HG03097 (cell line): ENCODE results near the gene IFI27.
"Not testable (repeated sequence)": the region's sequence is repeated elsewhere in the genome, so short reads cannot be mapped to it uniquely, and the experiment has no call there.

Experiments
- ATAC-seq: cut with Tn5 transposase; IDR thresholded peaks from one replicate; pipeline ENCODE4 v1.9.1; 2021; ENCODE audit not compliant: unreplicated experiment, low FRiP score

IFI27 gene

DNA sequence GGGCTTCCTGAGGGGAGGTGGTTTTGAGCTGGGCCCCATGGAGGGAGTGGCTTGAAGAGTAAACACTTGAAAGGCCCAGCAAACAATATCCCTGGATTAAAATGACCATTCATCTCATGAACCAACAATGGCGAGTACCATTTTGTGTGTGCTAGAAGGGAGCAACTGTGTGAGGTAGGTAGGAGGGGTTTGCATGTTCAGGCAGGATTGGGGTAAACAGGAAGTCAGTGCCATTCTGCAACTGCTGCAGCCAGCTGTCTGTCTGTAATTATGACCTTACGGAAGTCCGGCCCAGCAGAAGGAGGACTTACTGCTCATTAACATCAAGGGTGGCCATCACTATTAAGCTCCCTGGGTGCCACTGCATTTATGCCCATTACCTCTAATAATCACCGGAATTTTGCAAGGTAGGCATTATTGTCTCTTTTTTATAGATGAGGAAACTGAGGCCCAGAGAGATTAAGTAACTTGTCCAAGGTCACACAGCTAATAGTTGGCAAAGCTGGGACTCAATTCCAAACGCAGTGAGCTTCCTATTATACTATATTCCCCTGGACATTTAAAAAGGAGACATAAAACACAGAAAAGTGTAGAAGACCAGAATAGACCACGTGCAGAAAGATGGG lies 35.5 kb downstream of the IFI27 start:
- ATAC-seq: no peak

DNA sequence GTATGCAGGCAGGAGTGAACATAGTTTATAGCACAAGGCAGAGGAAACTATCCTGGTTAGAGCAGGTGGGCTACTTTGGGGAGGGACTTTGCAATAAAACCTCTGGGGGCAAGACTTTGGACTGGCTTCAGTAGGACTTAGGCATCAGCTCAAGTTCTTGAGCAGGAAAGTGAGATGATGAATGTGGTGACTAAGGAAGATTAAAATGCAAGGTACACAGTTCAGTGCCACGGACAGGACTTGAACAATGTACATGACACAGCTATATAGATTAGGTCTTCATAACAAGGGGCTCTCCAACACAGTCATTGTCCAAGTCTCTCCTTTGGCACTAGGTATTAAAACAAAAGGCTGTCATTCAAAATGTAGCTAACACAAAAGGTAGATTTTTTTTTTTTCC lies 42.1 kb downstream of the IFI27 start:
- no peak for ATAC-seq

DNA sequence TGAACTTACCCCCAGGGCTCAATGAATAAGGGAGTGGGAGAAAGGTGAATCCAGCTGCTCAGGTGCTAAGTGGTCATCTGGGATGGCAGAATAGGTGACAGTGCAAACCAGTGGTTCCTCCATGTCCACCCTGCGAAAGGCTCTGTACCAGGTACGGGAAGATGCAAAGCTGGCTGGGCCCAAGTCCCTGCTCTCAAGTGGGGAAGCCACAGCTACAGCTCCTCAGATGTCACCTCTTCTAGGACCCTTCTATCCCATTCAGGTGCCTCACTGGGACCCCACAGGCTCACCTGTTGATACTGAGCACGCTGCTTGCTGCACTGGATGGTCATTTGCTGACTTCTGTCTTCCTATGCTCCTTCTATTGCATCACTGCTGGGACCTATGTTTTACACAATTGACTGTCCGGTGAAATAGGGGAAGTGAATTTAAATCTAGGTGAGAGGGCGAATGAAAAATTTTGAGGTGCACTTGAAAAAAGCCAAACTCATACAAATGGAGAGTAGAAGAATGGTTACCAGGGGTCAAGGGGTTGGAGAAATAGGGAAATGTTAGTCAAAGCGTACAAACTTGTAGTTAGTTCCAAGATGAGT lies 43.3 kb downstream of the IFI27 start:
- no peak for ATAC-seq

DNA sequence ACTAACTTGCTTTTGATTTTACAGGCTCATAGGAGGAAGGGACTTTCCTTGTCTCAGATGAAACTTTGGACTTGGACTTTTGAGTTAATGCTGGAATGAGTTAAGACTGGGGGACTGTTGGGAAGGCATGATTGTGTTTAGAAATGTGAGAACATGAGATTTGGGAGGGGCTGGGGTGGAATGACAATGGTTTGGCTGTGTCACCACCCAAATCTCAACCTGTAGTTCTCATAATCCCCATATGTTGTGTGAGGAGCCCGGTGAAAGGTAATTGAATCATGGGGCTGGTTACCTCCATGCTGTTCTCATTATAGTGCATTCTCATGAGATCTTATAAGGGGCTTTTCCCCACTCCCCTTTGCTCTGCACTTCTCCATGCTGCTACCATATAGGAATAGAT lies 45.6 kb downstream of the IFI27 start:
- ATAC-seq: not testable (repeated sequence)

DNA sequence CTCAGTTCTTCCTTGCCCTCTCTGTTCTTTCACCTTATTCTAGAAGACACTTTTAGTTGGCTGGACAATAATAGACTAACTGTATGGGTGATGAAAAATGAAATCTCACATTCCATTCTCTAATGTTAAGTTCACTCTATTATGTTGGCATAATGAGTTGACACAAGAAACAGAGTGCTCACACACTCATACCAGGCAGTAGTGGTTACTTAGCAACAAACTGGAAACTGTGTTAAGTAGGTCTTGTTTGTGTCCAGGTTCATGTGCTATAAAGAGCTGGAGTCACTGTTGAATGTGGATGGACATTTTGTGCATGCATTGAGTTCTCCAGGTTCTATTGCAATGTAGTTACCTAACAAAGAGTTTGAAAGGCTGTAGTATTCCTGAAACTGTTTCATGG lies 46.7 kb downstream of the IFI27 start:
- no peak for ATAC-seq

DNA sequence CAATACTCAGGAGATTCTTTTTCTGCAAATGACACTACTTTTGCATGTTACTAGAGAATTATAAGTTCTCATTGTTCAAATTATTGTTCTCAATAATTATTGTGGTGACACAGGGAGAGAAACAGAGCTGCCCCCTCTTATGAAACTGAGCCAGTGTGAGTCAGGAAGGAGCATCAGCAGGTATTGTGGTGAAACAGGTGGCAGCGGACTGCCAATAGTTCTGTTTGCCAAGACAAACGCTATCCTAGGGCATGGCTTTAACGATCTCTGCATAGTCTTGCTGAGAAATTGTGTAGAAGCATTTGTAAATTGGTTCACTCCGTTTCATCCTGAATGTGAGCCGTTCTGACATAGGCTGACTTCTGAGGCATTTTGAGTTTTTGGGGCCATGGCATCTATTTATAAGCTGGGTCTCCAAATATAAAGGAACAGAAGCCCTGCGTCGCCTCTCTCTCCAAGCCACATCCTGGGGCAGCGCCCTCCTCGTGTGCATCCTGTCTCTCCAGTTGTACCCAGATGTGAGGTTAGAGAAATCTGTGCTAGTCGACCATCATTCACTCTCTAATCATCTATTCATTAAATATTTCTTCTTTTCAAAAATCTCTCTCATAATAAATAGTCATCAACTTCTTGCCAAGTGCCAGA lies 47.8 kb downstream of the IFI27 start:
- no peak for ATAC-seq

DNA sequence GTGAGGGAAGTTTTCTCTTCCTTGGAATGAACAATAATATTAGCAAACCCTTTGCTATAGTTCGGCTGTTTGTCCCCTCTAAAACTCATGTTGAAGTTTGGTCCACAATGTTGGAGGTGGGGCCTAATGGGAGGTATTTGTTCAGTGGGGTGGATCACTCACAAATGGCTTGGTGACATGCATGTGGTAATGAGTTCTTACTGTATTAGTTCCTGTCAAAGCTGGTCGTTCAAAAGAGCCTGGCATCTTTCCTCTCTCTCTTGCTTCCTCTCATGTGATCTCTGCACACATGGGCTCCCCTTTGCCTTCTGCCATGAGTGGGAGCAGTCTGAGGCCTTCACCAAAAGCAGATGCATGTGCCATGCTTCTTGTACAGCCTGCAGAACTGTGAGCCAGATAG lies 50.5 kb downstream of the IFI27 start:
- ATAC-seq: no peak

DNA sequence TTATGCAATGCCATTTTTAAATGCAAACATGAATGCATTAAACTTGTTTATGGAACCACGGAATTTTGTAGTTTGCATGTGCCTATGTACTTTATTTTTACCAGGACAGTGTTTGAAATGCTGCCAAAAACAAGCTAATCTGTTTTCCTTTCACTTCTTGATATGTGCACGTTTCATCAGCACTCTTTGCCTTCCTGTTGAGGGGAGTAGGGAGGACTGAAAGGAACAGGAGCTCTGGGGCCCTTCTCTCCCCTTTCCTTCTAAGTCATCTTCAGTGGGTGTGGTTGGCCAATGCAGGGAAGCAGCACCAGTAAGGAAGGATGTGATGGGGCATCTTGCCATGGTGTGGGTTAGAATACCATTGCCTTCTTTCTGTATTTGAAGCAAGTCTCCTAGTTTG lies 51.4 kb downstream of the IFI27 start:
- no peak for ATAC-seq

DNA sequence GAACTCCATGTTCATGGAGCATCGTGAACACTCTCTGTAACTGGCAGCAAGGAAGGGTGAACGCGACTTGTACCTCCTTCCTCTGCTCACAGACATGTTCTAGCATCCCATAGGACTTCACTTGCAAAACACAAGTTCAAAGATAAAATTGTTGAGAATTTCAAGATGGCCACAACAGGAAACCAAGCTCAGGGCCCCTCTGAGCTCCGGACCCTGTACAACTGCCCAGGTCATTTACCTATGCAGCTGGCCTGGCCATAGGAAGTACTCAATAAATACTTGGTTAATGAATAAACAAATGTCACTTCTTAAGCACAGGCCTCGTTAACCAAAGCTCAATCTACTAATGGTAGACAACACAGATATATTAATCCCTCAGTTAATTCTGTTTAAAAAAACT lies 51.9 kb downstream of the IFI27 start:
- no peak for ATAC-seq

DNA sequence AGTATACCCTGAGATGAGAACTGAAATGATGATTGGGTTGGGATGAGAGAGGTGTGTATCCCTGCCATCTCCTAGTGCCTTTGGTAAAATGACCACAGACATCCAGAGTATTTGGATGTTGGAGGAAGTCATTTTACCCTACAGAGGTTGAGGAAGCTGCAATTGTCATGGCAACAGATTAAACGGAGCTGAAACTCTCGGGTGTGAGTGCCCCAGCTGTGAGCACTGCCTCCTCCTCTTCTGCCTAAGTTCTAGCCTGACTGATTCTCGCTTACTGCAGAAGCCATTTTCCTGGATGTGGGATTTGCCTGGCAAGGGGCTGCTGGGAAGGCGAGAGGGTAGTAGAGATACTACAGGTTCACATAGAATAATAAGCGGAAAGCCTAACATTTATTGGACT lies 53.3 kb downstream of the IFI27 start:
- no peak for ATAC-seq

DNA sequence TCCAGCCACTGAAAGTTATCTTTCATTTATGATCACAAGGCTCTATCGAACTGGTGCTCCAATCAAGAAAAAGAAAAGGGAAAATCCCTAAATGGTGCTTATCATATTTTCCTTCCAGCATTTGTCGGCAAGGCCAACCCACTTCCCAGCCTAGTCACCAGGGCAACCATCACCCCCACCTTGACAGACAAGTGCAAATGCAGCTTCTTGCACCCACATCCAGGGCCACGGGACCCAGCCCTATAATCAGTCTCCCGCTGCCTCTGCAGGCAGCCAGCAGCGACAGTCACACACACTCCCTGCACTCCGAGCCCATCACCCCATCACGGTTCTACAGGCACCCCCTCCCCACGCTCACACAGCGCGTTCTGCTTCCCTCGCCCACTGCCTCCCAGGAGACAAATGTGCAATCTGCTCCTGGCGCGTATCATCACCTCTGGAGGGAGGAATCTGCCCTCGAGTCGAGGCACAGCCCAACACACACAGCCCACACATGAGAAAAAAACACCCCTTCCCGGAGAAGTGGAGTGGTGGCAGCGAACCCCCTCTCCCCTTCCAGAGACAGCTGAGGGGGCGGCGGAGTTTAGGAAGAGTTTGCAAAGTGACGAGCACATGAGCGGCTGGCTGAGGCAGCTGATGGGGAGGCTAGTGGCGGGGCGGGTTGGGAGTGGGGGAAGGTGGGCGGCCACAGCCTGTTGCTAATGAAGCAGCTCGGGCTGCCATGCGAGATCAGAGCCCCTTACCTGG lies 54.3 kb downstream of the IFI27 start:
- no peak for ATAC-seq

DNA sequence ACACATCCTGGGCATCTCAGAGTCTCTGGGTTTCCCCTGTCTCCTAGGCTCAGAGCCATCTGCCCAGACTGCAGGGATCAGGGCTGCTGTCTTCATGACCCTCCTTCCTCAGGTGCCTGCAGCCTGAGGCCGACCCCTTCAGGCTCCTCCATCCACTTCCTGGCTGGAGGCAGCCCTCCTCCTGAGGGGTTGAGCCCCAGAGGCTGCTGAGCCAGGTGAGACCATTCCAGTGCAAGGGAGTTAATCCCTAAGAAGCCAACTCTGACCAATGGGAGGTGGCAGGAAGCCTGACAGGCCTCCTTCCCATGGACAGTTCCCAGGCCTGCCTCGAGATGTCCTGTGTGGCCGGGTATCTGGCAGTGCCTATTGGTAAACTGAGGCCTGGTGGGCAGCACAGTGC lies 55.2 kb downstream of the IFI27 start:
- ATAC-seq: no peak
